Measurements from ENCODE around the gene KIAA1671. TPM values are rescaled to one million over a fixed set of nuclear protein-coding genes. Genes with fewer than 3 reads are reported as not detected.
"Not testable (repeated sequence)": the region's sequence is repeated elsewhere in the genome, so short reads cannot be mapped to it uniquely, and the experiment has no call there.

KIAA1671 gene
- total RNA-seq: 11.5 TPM

- peak within 1 kb of the TSS; percentile 37 for H3K27ac ChIP-seq (ENCODE audit: low read depth, low read length)
Observed at GRCh38 chr22:24951942-24952836, at the start of gene KIAA1671. Gene KIAA1671, plus strand, starts transcription at chr22:24952716. Its CDS starts 75,284 bp downstream, at chr22:25028000.

DNA sequence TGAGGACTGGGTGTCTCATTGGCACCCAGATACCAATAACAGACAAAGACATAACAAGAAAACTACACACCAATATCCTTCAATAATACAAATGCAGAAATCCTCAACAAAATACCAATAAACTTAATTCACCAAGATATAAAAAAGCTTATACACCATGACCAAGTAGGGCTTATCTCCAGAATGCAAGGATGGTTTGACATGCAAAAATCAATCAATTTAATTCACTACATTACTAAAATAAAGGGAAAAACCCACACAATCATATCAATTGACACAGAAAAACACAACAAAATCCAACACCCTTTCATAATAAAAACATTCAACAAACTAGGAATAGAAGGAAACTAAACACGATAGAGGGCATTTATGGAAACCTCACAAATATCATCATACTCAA lies 46.6 kb upstream of the KIAA1671 start:
- Histone ChIP-seq H3K9ac (ENCODE audit: low read depth in 1 of 3, low read length in 3 of 3) (no peak overlapping the region), H3K4me3 (ENCODE audit: low read length in 3 of 3) (no peak overlapping the region), H3K9me3 (ENCODE audit: control insufficient read depth in 3 of 3, low read length in 3 of 3) (peaks cover 0 to 7% (median 0%) of the 10 kb centered on the region in 3 donors), H3K4me1 (ENCODE audit: control insufficient read depth in 3 of 3, insufficient read depth in 3 of 3, low read length in 3 of 3) (no peaks in the 10 kb centered on the region), H3K27me3 (ENCODE audit: control insufficient read depth in 3 of 3, insufficient read depth in 3 of 3, low read length in 3 of 3) (no peaks in the 10 kb centered on the region), H3K36me3 (ENCODE audit: control insufficient read depth in 3 of 3, insufficient read depth in 3 of 3, low read length in 3 of 3) (peaks cover 0 to 3% (median 2%) of the 10 kb centered on the region in 3 donors), H3K27ac (ENCODE audit: low read depth, low read length) (no peak overlapping the region)

More at GRCh38 chr22:24951942-24952836, at the start of gene KIAA1671:
- Histone ChIP-seq H3K4me1 (ENCODE audit: control insufficient read depth in 3 of 3, insufficient read depth in 3 of 3, low read length in 3 of 3) (peaks cover 18 to 22% (median 19%) of the 10 kb centered on the region in 3 donors), H3K9ac (ENCODE audit: low read depth in 1 of 3, low read length in 3 of 3) (peak within 1 kb of the TSS; percentile 75 to 87 (median 80)), H3K27me3 (ENCODE audit: control insufficient read depth in 3 of 3, insufficient read depth in 3 of 3, low read length in 3 of 3) (peaks cover 17 to 32% (median 23%) of the 10 kb centered on the region in 3 donors), H3K4me3 (ENCODE audit: low read length in 3 of 3) (peak within 1 kb of the TSS; percentile 82 to 87 (median 84)), H3K36me3 (ENCODE audit: control insufficient read depth in 3 of 3, insufficient read depth in 3 of 3, low read length in 3 of 3) (no peaks in the 10 kb centered on the region), H3K9me3 (ENCODE audit: control insufficient read depth in 3 of 3, low read length in 3 of 3) (no peaks in the 10 kb centered on the region)

GRCh38 chr22:24907101-24907500 lies 45.4 kb upstream of the KIAA1671 start:
- H3K27me3 ChIP-seq (ENCODE audit: control insufficient read depth in 3 of 3, insufficient read depth in 3 of 3, low read length in 3 of 3); H3K4me3 ChIP-seq (ENCODE audit: low read length in 3 of 3); H3K9me3 ChIP-seq (ENCODE audit: control insufficient read depth in 3 of 3, low read length in 3 of 3); H3K9ac ChIP-seq (ENCODE audit: low read depth in 1 of 3, low read length in 3 of 3); H3K36me3 ChIP-seq (ENCODE audit: control insufficient read depth in 3 of 3, insufficient read depth in 3 of 3, low read length in 3 of 3); H3K4me1 ChIP-seq (ENCODE audit: control insufficient read depth in 3 of 3, insufficient read depth in 3 of 3, low read length in 3 of 3); H3K27ac ChIP-seq (ENCODE audit: low read depth, low read length): not testable (repeated sequence)

DNA sequence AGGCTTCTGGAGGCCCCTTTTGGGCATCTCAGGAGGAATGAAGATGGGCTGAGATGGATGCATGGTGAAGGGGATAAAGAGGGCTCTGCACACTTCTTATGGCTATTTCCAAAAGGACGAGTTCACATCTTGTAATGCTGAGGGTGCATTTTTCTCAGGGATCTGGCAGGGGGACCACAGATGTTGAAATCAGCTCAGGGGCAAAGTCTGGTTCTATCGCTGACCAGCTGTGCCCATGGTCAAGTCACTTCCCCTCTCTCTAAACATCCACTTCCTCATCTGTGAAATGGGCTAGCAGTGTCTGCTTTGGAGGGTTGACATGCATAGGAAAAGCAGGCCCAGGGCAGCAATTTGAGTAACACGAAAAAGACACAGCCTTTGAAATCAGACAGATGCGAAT lies 32.5 kb upstream of the KIAA1671 start:
- Histone ChIP-seq H3K4me1 (ENCODE audit: control insufficient read depth in 3 of 3, insufficient read depth in 3 of 3, low read length in 3 of 3) (no peaks in the 10 kb centered on the region), H3K9ac (ENCODE audit: low read depth in 1 of 3, low read length in 3 of 3) (no peak overlapping the region), H3K27me3 (ENCODE audit: control insufficient read depth in 3 of 3, insufficient read depth in 3 of 3, low read length in 3 of 3) (peaks cover 0 to 3% (median 0%) of the 10 kb centered on the region in 3 donors), H3K27ac (ENCODE audit: low read depth, low read length) (no peak overlapping the region), H3K9me3 (ENCODE audit: control insufficient read depth in 3 of 3, low read length in 3 of 3) (no peaks in the 10 kb centered on the region), H3K4me3 (ENCODE audit: low read length in 3 of 3) (no peak overlapping the region), H3K36me3 (ENCODE audit: control insufficient read depth in 3 of 3, insufficient read depth in 3 of 3, low read length in 3 of 3) (no peaks in the 10 kb centered on the region)

GRCh38 chr22:24925586-24926427 lies 26.7 kb upstream of the KIAA1671 start:
- no peaks in the 10 kb centered on the region for H3K9me3 ChIP-seq (ENCODE audit: control insufficient read depth in 3 of 3, low read length in 3 of 3)
- no peaks in the 10 kb centered on the region for H3K36me3 ChIP-seq (ENCODE audit: control insufficient read depth in 3 of 3, insufficient read depth in 3 of 3, low read length in 3 of 3)
- no peak overlapping the region for H3K4me3 ChIP-seq (ENCODE audit: low read length in 3 of 3)
- no peak overlapping the region for H3K27ac ChIP-seq (ENCODE audit: low read depth, low read length)
- H3K4me1 ChIP-seq (ENCODE audit: control insufficient read depth in 3 of 3, insufficient read depth in 3 of 3, low read length in 3 of 3): no peaks in the 10 kb centered on the region
- H3K27me3 ChIP-seq (ENCODE audit: control insufficient read depth in 3 of 3, insufficient read depth in 3 of 3, low read length in 3 of 3): no peaks in the 10 kb centered on the region
- H3K9ac ChIP-seq (ENCODE audit: low read depth in 1 of 3, low read length in 3 of 3): no peak overlapping the region

DNA sequence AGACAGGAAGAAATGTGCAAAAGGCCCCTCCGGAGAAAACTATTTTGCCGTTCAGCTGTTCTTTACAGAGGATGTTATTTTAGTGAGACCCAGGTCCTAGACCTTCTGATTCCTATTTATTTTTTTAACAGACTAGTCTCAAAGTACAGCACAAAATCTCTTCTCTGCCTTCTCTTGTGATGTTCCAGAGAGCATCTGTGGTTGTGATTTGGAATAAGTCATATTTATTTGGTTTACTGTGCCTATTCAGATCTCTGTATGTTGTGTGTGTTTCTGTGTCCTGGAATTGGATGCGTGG lies 26.1 kb upstream of the KIAA1671 start:
- Histone ChIP-seq H3K27me3 (ENCODE audit: control insufficient read depth in 3 of 3, insufficient read depth in 3 of 3, low read length in 3 of 3) (peaks cover 0 to 3% (median 3%) of the 10 kb centered on the region in 3 donors), H3K36me3 (ENCODE audit: control insufficient read depth in 3 of 3, insufficient read depth in 3 of 3, low read length in 3 of 3) (no peaks in the 10 kb centered on the region), H3K27ac (ENCODE audit: low read depth, low read length) (no peak overlapping the region), H3K9me3 (ENCODE audit: control insufficient read depth in 3 of 3, low read length in 3 of 3) (no peaks in the 10 kb centered on the region), H3K9ac (ENCODE audit: low read depth in 1 of 3, low read length in 3 of 3) (no peak overlapping the region), H3K4me3 (ENCODE audit: low read length in 3 of 3) (no peak overlapping the region), H3K4me1 (ENCODE audit: control insufficient read depth in 3 of 3, insufficient read depth in 3 of 3, low read length in 3 of 3) (no peaks in the 10 kb centered on the region)

- H3K36me3 ChIP-seq (ENCODE audit: control insufficient read depth in 3 of 3, insufficient read depth in 3 of 3, low read length in 3 of 3): no peaks in the 10 kb centered on the region
- no peak overlapping the region for H3K27ac ChIP-seq (ENCODE audit: low read depth, low read length)
- no peak overlapping the region for H3K9ac ChIP-seq (ENCODE audit: low read depth in 1 of 3, low read length in 3 of 3)
- H3K9me3 ChIP-seq (ENCODE audit: control insufficient read depth in 3 of 3, low read length in 3 of 3): no peaks in the 10 kb centered on the region
- no peaks in the 10 kb centered on the region for H3K4me1 ChIP-seq (ENCODE audit: control insufficient read depth in 3 of 3, insufficient read depth in 3 of 3, low read length in 3 of 3)
- no peak overlapping the region for H3K4me3 ChIP-seq (ENCODE audit: low read length in 3 of 3)
- H3K27me3 ChIP-seq (ENCODE audit: control insufficient read depth in 3 of 3, insufficient read depth in 3 of 3, low read length in 3 of 3): peaks cover 0 to 3% (median 3%) of the 10 kb centered on the region in 3 donors
Observed at GRCh38 chr22:24926849-24927579, 25.5 kb upstream of the KIAA1671 start.

DNA sequence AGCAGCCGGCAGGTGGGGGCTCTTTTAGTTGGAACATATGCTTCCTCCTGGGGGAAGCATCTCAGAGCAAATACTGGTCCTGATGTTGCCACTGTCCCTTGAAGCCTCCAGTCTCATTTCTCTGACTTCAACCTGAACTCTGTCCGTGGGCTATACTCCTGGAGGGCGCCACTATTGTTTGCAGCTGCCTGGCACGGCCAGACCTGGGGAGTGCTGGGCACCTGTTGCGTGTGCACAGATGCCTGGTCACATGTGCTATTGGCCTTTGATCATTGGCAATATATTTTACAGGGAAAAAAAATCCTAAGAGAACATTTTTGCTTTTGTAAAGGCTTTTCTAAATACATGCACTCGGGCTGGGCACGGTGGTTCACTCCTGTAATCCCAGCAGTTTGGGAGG lies 24.2 kb upstream of the KIAA1671 start:
- no peaks in the 10 kb centered on the region for H3K4me1 ChIP-seq (ENCODE audit: control insufficient read depth in 3 of 3, insufficient read depth in 3 of 3, low read length in 3 of 3)
- no peaks in the 10 kb centered on the region for H3K9me3 ChIP-seq (ENCODE audit: control insufficient read depth in 3 of 3, low read length in 3 of 3)
- H3K9ac ChIP-seq (ENCODE audit: low read depth in 1 of 3, low read length in 3 of 3): no peak overlapping the region

DNA sequence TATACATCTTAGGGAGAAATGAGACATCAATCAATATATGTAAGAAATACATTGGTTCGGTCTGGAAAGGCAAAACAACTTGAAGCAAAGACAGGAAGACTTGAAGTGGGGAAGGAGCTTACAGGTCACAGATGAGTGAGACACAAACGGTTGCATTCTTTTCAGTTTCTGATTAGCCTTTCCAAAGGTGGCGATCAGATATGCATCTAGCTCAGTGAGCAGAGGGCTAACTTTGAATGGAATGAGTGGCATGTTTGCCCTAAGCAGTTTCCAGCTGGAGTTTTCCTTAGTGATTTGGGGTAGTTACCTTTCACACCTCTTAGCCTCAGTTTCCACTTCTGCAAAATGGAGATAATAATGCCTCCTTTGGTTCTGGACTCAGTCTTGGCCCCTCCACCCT lies 21.8 kb upstream of the KIAA1671 start:
- Histone ChIP-seq H3K4me1 (ENCODE audit: control insufficient read depth in 3 of 3, insufficient read depth in 3 of 3, low read length in 3 of 3) (no peaks in the 10 kb centered on the region), H3K9me3 (ENCODE audit: control insufficient read depth in 3 of 3, low read length in 3 of 3) (no peaks in the 10 kb centered on the region), H3K4me3 (ENCODE audit: low read length in 3 of 3) (no peak overlapping the region), H3K36me3 (ENCODE audit: control insufficient read depth in 3 of 3, insufficient read depth in 3 of 3, low read length in 3 of 3) (no peaks in the 10 kb centered on the region), H3K9ac (ENCODE audit: low read depth in 1 of 3, low read length in 3 of 3) (no peak overlapping the region), H3K27ac (ENCODE audit: low read depth, low read length) (no peak overlapping the region), H3K27me3 (ENCODE audit: control insufficient read depth in 3 of 3, insufficient read depth in 3 of 3, low read length in 3 of 3) (peaks cover 0 to 8% (median 5%) of the 10 kb centered on the region in 3 donors)

More for the DNA sequence above, 24.2 kb upstream of the KIAA1671 start:
- no peak overlapping the region for H3K4me3 ChIP-seq (ENCODE audit: low read length in 3 of 3)
- no peak overlapping the region for H3K27ac ChIP-seq (ENCODE audit: low read depth, low read length)
- H3K36me3 ChIP-seq (ENCODE audit: control insufficient read depth in 3 of 3, insufficient read depth in 3 of 3, low read length in 3 of 3): no peaks in the 10 kb centered on the region
- peaks cover 0 to 3% (median 3%) of the 10 kb centered on the region in 3 donors for H3K27me3 ChIP-seq (ENCODE audit: control insufficient read depth in 3 of 3, insufficient read depth in 3 of 3, low read length in 3 of 3)
